Measurements from ENCODE around the gene LEMD2. TPM values are rescaled to one million over a fixed set of nuclear protein-coding genes. Genes with fewer than 3 reads are reported as not detected.
A peak's percentile ranks its signal among the peaks of the same experiment; 100 is the strongest.

The LEMD2 gene
- total RNA-seq, 1 donor from 2014 or later = 53.6 TPM

DNA sequence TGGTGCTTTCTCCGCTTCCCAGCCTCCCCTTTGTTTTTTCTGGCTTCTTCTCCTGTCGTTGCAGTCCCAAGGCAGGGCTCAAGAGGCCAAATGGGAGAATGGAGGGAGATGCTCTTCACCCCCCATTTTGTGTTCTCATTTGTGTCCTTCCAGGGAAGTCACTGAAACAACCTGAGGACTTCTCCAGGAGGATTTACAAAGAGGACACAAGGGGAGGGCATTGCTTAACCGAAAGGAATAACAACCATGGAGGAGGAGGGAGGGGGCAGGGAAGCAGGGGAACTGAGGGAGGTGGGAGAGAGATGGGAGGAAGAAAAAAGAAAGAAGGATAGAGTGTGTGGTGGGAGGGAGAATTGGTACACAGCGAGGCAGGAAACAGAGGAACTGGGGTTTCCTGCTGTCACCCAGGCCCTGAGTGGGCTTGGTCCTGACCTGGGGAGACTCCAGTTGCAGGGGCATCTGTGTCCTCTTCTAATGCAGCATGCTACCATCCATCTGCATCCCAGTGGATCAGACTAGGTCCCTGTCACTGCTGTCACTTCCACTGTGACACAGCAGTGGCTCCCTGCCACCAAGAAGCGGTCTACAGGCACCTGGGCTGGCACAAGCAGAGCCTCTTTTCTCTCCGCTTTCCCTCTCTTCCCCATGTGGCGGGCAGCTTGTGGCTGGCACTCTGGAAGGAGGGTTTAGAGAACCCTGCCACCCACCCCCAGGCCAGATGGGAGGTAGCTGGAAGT lies 32.0 kb upstream of the LEMD2 start:
- TF ChIP-seq, protein P1, sequence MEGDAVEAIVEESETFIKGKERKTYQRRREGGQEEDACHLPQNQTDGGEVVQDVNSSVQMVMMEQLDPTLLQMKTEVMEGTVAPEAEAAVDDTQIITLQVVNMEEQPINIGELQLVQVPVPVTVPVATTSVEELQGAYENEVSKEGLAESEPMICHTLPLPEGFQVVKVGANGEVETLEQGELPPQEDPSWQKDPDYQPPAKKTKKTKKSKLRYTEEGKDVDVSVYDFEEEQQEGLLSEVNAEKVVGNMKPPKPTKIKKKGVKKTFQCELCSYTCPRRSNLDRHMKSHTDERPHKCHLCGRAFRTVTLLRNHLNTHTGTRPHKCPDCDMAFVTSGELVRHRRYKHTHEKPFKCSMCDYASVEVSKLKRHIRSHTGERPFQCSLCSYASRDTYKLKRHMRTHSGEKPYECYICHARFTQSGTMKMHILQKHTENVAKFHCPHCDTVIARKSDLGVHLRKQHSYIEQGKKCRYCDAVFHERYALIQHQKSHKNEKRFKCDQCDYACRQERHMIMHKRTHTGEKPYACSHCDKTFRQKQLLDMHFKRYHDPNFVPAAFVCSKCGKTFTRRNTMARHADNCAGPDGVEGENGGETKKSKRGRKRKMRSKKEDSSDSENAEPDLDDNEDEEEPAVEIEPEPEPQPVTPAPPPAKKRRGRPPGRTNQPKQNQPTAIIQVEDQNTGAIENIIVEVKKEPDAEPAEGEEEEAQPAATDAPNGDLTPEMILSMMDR (IDR thresholded peaks at IDR 0.05) = no peak
- no peak for ATAC-seq
- H3K4me1 ChIP-seq = no peaks in the 10 kb centered on the region
- H3K36me3 ChIP-seq = no peaks in the 10 kb centered on the region
- no peak overlapping the region for H3K4me3 ChIP-seq
- H3K27ac ChIP-seq = no peak overlapping the region
- DNase-seq = no peak
- intact Hi-C loops (cut with DNase I) = no loop called here
- no peaks in the 10 kb centered on the region for H3K27me3 ChIP-seq (ENCODE audit: low read depth)
- H3K9me3 ChIP-seq = no peaks in the 10 kb centered on the region

DNA sequence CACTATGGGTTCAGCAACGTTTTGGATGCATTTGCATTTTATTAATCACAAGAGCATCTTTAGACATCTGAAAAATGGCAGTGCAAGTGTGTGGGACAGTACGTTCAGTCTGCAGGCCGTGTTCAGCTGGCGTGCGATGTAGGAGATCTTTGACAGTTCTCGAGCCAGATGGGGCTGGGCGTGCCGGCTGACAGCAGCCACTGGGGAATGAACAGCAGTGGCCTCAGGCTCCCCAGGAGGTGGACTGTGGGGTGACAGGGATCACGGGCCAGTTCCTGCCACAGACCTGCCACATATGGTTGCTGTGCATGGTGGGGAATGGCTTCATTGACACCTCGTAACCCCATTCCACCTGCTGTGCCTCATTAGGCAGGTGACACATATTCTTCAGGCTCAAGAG lies 31.3 kb upstream of the LEMD2 start:
- ATAC-seq (no peak), DNase-seq (no peak)
- intact Hi-C loops (cut with DNase I) = no loop called here

DNA sequence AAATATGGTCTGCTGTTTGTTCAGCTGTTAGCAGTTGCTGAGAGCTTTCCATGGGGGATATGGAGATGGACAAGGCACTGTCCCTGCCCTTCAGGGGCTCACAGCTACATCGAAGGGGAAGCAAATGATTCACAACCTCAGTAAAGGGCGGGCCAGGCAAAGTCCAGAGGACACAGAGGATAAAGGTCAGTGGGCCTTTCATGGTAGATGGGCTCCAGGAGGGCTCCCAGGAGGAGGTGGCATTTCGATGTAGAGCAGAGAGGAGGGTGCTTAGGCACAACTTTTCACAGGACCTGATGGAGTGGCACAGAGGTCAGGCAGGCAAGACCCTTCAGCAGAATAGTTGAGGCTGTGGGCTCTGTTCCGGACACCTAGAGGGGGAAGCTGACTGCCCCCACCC lies 30.1 kb upstream of the LEMD2 start:
- ATAC-seq = no peak
- H3K4me3 ChIP-seq = no peak overlapping the region
- H3K4me1 ChIP-seq = no peaks in the 10 kb centered on the region
- H3K36me3 ChIP-seq = no peaks in the 10 kb centered on the region
- no peaks in the 10 kb centered on the region for H3K9me3 ChIP-seq
- intact Hi-C loops (cut with DNase I) = no loop called here
- TF ChIP-seq, protein P1 (IDR thresholded peaks at IDR 0.05) = no peak
- no peak overlapping the region for H3K27ac ChIP-seq
- no peak for DNase-seq
- H3K27me3 ChIP-seq (ENCODE audit: low read depth) = peaks cover 7% of the 10 kb centered on the region

More for the DNA sequence above, 31.3 kb upstream of the LEMD2 start:
- TF ChIP-seq, protein P1 (IDR thresholded peaks at IDR 0.05) = no peak
- no peaks in the 10 kb centered on the region for H3K27me3 ChIP-seq (ENCODE audit: low read depth)
- H3K36me3 ChIP-seq = no peaks in the 10 kb centered on the region
- H3K27ac ChIP-seq = no peak overlapping the region
- H3K9me3 ChIP-seq = no peaks in the 10 kb centered on the region
- no peak overlapping the region for H3K4me3 ChIP-seq
- no peaks in the 10 kb centered on the region for H3K4me1 ChIP-seq

DNA sequence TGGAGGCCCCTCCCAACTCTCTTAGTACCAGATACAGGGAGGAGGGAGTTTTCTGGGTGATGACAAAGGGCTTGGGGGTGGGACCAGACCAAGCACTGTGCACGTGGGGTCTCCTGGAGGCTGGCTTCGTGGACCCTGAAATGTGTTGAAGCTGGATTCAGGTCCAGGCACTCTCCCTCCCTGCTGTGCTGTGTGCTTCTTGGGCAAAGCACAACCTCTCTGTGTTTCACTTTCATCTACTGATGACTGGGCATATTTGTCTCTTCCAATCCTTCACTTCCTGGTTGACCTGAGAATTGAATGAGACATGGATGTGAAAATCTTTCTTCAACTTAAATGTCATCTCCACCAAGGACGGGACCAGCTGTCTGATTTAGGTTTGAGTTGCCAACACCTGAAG lies 29.4 kb upstream of the LEMD2 start:
- H3K4me3 ChIP-seq = no peak overlapping the region
- H3K36me3 ChIP-seq = no peaks in the 10 kb centered on the region
- ATAC-seq (no peak), DNase-seq (no peak)
- TF ChIP-seq, protein P1 (IDR thresholded peaks at IDR 0.05) = no peak
- H3K9me3 ChIP-seq = no peaks in the 10 kb centered on the region
- intact Hi-C loops (cut with DNase I) = no loop called here
- no peaks in the 10 kb centered on the region for H3K4me1 ChIP-seq
- H3K27me3 ChIP-seq (ENCODE audit: low read depth) = peaks cover 15% of the 10 kb centered on the region
- no peak overlapping the region for H3K27ac ChIP-seq

DNA sequence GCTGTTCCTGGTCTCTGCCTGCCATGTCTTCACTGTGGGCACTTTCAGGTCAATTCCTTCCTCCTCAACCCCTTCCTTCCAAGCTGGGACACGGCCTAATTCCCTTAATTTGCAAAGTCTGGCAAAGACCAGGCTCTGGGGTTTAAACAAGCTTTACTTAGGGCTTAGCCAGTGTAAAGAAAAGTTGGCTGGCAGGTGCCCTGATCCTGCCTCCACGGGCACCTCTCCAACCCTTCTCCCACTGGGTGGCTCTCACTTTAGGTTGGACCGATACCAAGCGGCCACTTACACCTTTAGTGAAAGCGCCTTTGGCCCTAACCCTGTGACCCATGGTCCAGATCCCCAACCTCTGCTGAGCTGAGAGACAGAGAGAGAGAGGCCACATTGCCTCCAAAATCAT lies 28.6 kb upstream of the LEMD2 start:
- intact Hi-C loops (cut with DNase I) = no loop called here
- Histone ChIP-seq H3K36me3 (no peaks in the 10 kb centered on the region), H3K27ac (no peak overlapping the region), H3K4me3 (no peak overlapping the region), H3K9me3 (no peaks in the 10 kb centered on the region), H3K27me3 (ENCODE audit: low read depth) (peaks cover 20% of the 10 kb centered on the region), H3K4me1 (no peaks in the 10 kb centered on the region)
- DNase-seq (peak; percentile 10), ATAC-seq (no peak)
- TF ChIP-seq, protein P1 (IDR thresholded peaks at IDR 0.05) = no peak

Data from lower lobe of right lung (tissue), 2 donors.